Endothelial cell of hepatic sinusoid (primary cell): ENCODE results near the gene CCDC136.

Experiments used
- in situ Hi-C: cut with HindIII; loops from 2 replicates; pipeline ENCODE4 v1.10.0; 2017; ENCODE audit warnings: low sequenced_read_pairs

CCDC136 gene

DNA sequence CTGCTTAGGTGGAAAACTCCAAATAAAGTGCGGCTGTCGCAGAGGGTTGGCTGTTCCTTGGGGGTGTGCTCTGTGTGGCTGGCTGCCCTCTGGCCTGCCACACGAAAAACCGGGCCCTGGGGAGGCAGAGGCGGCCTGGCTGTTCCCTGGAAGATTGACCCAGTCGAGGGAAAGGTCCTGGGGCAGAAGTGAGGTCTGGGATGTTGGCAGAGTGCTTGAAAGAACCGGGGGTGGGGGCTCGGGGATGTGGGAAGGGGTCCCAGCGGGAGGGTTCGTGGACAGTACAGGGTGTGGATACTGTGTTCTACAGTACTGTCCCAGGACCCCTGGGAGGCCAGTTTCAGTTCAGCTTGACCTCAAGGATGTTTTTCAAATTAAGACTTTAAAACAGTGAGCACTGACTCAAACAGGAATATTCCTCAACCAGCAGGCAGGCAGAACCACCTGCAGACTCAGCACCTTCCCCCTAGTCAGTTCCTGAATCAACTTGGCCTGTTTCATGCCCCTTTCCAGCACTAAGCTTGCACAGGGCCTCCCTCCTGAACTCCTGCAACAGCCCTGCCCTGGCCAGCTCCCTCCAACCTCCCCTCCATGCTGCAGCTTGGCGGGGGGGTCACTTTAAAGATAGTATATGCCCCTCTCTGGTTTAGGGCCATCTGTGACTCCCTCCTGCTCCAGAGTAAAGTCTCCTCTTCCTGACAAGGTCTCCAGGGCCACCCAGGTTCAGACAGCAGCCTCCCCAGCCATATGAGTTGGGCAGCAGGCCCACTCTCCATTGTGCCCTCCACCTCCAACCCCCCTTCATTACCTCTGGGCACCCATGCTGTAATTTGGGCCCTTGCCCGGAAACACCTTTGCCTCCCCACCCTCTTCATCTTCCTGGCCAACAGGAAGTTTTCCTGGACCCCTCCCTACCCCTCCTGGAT lies 67.7 kb downstream of the CCDC136 start:
- in situ Hi-C loops, result loop anchor here (5.0 kb wide), 1 partner anchor 53 kb away; the partner anchor contains the start of gene KCP

DNA sequence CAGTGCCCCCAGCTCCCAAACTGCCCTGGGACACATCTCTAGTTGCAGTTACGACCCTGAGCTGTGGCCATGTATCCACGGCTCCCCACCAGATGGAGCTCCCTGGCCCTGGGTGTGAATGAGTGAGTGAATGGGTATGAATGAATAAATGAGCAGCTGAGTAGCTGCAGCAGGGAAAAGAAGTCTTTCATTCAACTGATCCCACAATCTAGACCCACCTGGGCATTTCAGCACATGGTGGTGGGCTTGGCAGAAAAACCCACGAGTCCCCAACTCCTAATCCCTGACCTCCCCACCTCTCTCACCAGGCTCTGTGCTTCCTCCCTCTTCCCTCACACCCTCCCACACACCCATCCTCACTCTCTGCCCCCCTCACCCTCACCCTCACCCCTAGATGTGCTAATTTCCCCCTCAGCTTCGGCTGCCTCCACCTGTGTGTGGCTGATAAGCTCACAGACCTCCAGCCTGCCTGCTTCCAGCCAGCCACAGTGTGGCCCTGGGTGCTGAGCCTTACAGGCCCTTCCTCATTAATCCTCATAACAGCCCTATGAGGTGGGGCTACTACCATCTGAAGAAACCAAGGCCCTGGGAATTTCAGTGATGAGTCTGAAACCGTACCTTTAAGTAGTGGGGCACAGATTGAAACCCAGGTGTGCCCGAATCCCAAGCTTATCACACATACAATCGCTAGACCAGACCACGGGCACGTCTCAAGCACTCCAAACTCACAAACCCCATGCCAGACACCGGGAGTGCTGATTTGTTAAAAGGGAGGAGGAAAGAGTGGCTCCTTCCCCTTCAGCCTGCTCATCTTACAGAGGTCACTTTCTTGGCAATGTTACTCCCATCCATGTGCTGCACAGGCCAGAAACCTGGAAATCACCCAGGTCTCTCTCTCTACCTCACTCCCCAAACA lies 68.6 kb downstream of the CCDC136 start:
- in situ Hi-C loops, result loop anchor here (5.0 kb wide), 1 partner anchor 52 kb away; the partner anchor contains the start of gene KCP

DNA sequence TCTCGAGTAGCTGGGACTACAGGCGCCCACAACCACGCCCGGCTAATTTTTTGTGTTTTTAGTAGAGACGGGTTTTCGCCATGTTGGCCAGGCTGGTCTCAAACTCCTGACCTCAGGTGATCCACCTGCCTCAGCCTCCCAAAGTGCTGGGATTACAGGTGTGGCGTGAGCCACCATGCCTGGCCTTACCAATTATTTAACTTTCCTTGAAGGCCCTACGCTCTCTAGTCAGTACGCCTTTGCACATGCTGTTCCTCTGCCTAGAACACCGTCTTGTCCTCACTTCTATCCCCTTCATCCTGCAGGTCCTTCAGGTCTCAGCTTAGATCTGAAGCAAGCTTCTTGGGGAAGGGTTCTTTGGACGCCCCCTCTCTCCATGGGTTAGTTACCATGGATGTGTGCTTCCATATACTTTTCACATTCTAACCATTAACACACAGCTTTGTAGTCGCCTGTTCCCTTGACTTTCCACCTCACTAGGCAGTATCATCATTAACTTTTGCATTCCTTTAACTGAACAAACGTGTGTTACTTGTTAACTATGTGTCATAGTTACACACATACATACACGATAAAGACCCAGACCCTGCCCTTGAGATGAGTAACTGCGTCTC lies 70.3 kb downstream of the CCDC136 start:
- in situ Hi-C loops, result loop anchor here (5.0 kb wide), 1 partner anchor 50 kb away; the partner anchor contains the start of gene KCP

DNA sequence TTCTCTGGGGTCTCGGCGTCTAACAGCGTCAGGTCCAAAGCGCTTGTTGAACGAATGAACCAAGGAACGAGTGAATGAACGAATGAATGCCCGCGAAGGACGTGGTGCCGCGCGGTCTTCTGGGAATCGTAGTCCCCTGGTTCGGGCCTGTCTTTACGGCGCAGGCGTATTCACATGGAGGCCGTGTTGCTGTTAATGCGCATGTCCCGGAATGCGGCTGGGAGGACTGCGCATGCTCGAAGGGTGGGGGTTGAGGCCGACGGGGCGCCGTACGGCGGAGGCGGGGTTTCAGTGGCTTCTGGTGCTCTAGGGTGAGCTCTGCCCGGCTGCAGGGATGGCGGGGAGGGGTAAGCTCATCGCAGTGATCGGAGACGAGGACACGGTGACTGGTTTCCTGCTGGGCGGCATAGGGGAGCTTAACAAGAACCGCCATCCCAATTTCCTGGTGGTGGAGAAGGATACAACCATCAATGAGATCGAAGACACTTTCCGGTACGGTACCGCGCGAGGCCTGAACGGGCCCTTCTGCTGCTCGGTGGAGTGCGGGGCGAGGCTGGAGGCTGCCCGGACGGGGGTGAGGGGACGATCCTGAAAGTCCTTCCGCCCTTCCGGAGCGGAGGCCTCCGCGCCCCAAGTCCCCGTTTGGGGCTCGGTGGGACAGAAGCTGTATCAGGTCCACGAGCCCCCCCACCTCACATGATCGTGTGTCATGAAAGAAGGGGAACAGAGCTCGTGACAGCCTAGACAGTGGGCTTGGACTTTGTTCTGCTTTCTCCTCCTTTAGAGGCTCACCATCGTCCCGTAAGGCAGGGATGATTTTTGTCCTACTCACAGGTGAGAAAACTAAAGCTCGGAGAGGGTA lies 71.0 kb downstream of the CCDC136 start, which contains the start of gene ATP6V1F:
TSS of gene ATP6V1F (plus strand) at position 286 of the 862 bp plus-strand sequence. CDS start at position 335, 49 bp downstream.
- in situ Hi-C loops, result loop anchor here (5.0 kb wide), 1 partner anchor 49 kb away; the partner anchor contains the start of gene KCP

DNA sequence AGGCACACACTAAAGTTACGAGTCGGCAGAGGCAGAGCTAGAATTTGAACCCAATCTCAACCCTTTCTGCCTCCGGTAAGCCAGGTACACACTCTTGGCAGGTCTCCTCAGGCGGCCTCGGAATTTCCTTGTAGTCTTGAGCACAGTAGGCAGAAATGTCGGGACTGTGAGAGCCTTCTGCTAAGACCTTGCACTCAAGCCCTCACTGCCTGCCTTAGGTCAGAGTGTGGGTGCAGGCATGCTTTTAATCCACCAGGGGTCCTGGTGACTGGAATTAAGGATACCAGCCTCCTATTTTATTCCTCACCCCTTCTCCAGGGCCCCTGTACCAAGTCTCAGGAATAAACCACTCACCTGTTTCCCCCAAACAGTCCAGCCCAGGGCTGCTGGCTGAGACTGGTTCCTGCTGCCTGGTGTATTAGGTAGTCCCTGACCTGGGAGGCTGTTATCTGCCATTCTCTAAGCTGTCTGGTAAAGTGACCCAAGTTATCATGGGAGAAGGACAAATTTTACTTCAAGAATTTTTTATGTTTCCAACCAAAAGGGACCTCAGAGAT lies 71.7 kb downstream of the CCDC136 start:
- in situ Hi-C loops, result loop anchor here (5.0 kb wide), 1 partner anchor 49 kb away; the partner anchor contains the start of gene KCP

DNA sequence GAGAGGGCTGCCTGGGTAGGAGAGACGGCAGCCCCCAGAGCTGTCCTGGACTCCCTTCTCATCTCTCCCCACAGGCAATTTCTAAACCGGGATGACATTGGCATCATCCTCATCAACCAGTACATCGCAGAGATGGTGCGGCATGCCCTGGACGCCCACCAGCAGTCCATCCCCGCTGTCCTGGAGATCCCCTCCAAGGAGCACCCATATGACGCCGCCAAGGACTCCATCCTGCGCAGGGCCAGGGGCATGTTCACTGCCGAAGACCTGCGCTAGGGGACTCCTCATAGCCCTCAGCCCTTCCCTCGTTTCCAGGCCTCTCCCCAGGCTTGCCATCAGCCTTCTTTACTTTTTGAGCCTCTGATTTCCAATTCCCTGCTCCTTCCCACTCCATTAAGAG lies 73.5 kb downstream of the CCDC136 start:
- in situ Hi-C loops, result no loop called here

DNA sequence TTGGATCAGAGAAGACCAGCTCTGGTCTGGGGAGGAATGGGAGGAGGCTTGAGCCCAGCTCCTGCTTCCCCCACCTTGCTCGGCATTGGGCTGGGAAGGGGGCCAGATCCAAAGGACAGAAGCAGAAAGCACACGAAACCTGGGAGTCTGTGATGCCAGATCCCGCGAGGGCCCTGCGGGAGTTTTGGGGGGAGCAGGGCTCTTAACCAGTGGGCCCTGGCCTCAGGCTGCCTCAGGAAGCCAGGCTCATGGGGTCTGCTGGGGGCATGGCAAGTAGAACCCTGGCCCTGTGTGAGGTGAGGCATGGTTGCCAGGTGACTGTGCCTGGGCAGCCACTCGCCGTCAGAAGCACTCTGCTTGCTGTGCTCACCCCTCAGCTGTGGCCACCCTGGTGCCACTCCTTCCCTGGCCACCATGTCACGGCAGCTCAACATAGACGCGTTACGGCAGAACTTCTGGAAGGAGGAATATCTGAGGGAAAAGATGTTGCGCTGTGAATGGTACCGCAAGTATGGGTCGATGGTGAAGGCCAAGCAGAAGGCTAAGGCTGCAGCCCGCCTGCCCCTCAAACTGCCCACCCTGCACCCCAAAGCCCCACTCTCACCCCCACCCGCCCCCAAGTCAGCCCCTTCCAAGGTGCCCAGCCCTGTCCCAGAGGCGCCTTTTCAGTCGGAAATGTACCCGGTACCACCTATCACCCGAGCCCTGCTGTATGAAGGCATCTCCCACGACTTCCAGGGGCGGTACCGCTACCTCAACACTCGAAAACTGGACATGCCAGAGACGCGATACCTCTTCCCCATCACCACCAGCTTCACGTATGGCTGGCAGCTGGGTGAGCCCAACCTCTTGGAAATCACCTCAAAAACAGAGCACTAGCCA lies 74.5 kb downstream of the CCDC136 start:
- in situ Hi-C loops, result no loop called here

DNA sequence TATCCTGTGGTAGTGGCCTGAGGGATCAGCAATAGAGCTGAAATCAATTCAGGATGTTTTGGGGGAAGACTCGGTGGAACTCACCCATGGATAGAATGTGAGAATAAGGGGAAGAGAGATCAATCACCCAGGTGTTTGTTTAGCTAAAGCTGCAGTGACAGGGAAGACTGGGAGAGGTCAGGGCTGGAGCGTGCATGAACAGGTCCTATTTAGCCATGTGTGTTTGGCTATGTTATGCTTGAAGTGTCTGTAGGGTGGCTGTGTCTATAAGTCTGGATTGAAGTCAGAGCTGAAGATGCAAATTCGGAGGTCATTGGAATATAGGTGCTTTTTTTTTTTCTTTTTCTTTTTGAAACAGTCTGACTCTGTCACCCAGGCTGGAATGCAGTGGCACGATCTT lies 75.5 kb downstream of the CCDC136 start:
- in situ Hi-C loops, result no loop called here

DNA sequence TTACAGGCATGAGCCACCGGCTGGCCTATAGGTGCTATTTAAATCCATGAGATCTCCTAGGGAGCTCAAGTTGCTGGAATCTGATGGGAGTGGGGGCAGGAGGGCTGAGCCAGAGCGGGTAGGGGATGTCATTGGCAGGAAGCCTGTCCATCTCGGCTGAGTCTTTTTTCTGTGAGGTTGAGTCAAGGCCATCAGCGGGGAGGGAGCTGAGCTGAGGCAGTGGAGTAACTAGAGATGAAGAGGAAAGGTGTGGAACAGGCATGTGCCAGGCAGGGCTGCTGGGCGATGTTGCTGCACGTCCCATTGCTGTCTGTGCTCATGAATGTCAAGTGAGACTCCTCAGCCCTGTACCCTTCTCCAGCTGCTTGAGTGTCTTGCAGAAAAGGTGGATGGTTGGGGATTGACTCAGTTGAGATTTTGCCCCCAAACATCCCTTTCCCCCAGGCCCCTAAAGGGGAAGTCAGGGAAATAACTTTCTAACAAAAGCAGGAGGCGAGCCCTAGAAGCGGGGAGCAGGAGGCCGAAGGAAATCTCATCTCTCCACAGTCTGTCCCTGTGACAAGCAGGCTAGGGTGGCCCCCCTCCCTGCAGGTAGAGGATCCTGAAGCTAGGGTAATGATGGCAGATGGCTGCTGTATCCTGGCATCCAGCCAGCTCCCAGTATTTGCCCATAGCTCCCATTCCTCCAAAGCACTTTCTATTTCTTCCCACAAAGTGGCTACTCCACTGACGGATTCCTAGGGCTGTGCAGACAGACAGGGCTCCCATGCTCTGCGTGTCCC lies 76.3 kb downstream of the CCDC136 start:
- in situ Hi-C loops, result no loop called here

DNA sequence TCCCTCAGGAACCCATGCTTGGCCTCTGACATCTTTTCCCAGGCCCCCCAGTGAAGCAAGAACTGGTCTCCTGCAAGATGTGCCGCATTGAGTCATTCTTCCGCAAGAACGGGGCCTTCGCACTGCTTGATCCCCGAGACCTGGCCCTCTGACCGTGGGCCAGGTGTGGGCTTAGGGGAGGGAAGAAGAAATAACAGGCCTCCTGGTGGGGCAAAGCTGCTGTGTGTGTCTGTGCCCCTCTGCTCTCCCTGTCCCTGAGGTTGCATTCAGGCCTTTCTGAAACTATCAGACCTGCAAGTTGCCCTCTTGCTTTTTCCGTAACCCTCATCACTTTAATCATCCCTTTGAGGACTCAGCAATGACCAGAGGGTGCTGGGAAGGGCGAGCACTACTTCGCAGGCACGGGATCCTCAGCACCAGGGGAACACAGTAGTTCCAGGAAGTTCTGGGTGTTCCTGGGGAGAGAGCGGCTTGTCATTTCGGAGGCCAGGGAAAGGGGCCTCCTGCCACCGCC lies 76.9 kb downstream of the CCDC136 start:
- in situ Hi-C loops, result no loop called here

DNA sequence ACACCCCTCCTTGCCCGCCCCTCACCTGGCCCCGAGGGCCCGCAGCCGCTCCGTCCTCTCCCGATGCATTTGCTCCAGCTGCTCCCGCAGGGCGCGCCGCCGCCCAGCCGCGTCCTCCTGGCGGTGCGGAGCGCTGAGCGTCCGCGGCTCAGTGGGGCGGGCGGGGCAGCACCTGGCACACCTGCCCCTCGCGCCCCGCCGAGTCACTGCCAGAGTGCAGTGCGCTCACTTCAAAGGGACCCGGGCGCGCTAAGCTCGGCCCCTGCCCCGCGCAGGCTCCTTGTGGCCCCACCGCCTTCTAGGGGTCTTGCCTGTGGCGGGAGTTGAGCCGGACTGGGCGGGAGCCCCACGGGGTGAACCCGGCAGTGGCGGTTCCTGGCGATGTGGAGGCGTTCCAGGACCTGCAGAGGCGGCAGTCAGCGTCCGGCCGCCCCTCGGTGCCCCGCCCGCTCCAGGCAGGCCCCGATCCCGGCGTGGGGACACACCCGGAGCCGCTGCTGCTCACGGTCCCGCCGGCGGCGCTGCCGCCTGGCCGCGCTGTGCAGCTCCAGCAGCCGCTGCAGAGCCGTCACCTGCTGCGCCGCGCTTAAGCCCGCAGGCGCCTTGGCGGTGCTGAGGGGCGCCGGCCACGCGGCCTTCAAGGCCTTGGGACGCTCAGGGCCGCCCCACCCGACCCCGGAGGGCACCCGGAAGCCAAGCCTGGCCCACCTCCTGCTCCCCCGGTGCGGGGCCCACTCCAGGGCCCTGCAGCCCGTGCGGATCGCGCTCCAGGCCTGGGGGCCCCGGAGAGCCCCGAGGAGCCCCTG lies 77.6 kb downstream of the CCDC136 start:
- in situ Hi-C loops, result no loop called here

DNA sequence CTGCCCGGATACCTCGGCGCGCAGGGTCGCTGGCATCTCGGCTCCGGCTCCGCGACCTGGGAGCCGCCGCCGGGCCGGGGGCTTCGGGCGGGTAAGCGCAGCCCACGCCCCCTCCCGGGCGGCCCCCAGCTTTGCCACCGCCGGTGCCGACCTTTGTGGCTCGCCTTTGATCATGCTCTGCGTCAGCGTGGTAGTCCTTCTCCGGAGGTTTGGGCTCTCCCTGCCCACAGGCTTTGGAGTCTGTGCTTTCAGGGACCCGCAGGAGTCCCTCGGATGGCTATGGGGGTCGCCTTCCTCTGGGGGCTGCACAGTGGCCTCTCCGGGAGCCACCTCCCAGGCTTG lies 78.1 kb downstream of the CCDC136 start:
- in situ Hi-C loops, result no loop called here

DNA sequence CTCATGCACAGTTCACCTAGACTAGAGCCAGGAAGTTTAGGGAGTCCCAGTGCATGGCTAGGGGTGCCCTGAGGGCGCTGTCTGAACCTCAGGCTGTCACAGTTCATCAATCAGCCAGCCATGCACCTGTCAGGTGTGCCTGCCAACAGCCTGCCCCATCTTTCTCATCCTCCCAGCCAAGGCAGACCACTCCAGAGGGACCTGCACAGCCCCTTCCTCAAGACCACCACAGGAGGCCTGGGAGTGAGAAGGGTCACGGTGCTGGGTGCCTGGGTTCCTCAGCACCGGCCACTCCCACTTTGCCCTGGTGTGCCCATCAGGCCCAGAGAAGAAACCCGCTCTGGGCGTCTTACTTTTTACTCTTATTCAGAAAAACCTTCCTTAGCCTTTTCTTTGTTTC lies 79.3 kb downstream of the CCDC136 start:
- in situ Hi-C loops, result no loop called here
